Fibroblast of lung (primary cell): ENCODE measurements around the gene AIFM3. TPM values are rescaled to one million over a fixed set of nuclear protein-coding genes. Genes with fewer than 3 reads are reported as not detected.

ENCODE experiments used
- DNase-seq, 2 donors: peaks; one replicate each; pipeline versions ENCODE4 v3.0.0 to v3.0.0-alpha.2; 2010; ENCODE audit warnings: low read depth in 2 of 2
- H2AFZ ChIP-seq: 2 replicates; pipeline ENCODE4 v1.5.1; 2012; ENCODE audit warnings: low read length, control low read depth, inconsistent platforms
- H3K27ac ChIP-seq: 2 replicates; pipeline ENCODE4 v1.5.1; 2011; ENCODE audit warnings: low read length, control low read depth; ENCODE audit not compliant: insufficient read depth
- H3K27me3 ChIP-seq: 2 replicates; pipeline ENCODE4 v1.5.1; 2011; ENCODE audit warnings: mild to moderate bottlenecking, low read length; ENCODE audit not compliant: control insufficient read depth, insufficient read depth
- H3K36me3 ChIP-seq: 2 replicates; pipeline ENCODE4 v1.5.1; 2011; ENCODE audit warnings: low read length; ENCODE audit not compliant: control insufficient read depth, insufficient read depth
- H3K4me1 ChIP-seq: 2 replicates; pipeline ENCODE4 v1.5.1; 2011; ENCODE audit warnings: low read length; ENCODE audit not compliant: control insufficient read depth, insufficient read depth; ENCODE audit errors: extremely low read depth
- H3K4me2 ChIP-seq: 2 replicates; pipeline ENCODE4 v1.5.1; 2011; ENCODE audit warnings: low read length, control low read depth; ENCODE audit not compliant: insufficient read depth; ENCODE audit errors: extremely low read depth
- H3K4me3 ChIP-seq, 4 experiments: fragments of 200-600 bp in 1 of 4; sonication (generic) in 1 of 4; replicated peaks in 1 of 4; 2 replicates each; pipeline ENCODE4 v1.5.1; 2011 to 2016; ENCODE audit warnings: low read length in 4 of 4, low read depth in 3 of 4, mild to moderate bottlenecking in 3 of 4, control low read depth in 2 of 4, inconsistent platforms in 1 of 4, mixed read lengths in 1 of 4; ENCODE audit not compliant: insufficient read depth in 1 of 4; ENCODE audit errors: control extremely low read depth in 1 of 4
- H3K79me2 ChIP-seq: 2 replicates; pipeline ENCODE4 v1.5.1; 2012; ENCODE audit warnings: mild to moderate bottlenecking, low read length, inconsistent platforms; ENCODE audit not compliant: control insufficient read depth, insufficient read depth
- H3K9ac ChIP-seq: 2 replicates; pipeline ENCODE4 v1.5.1; 2011; ENCODE audit warnings: mild to moderate bottlenecking, low read length, control low read depth; ENCODE audit not compliant: insufficient read depth
- H3K9me3 ChIP-seq: 2 replicates; pipeline ENCODE4 v1.5.1; 2012; ENCODE audit warnings: low read depth, low read length; ENCODE audit not compliant: control insufficient read depth, insufficient read depth
- H4K20me1 ChIP-seq: 2 replicates; pipeline ENCODE4 v1.5.1; 2011; ENCODE audit warnings: low read length; ENCODE audit not compliant: control insufficient read depth, insufficient read depth; ENCODE audit errors: extremely low read depth
- EZH2 ChIP-seq: IDR thresholded peaks from 2 replicates; pipeline ENCODE4 v1.5.1; 2012; ENCODE audit warnings: low read length, control low read depth, mild to moderate bottlenecking; ENCODE audit errors: missing control alignments
- polyA plus RNA-seq, 2 donors: library from polyadenylated mRNA; depleted of rRNA in 1 of 2; stranded (reverse) in 1 of 2; unstranded in 1 of 2; fragments of >200 nt; gene quantifications; 2 replicates each; pipeline ENCODE4 v1.2.1, GENCODE V29; 2011 to 2012; ENCODE audit warnings: missing spikeins in 1 of 2
- total RNA-seq: library from RNA; depleted of rRNA; stranded (reverse); fragments of >200 nt; gene quantifications from 2 replicates; pipeline ENCODE4 v1.2.1, GENCODE V29; 2014
- TF ChIP-seq, protein P1 (sequence below), 2 donors: IDR thresholded peaks in 1 of 2; conservative IDR thresholded peaks in 1 of 2; 1 replicate in 1 of 2; 2 replicates in 1 of 2; pipeline ENCODE4 v1.5.1; 2011 to 2012; ENCODE audit warnings: low read length in 2 of 2, control low read depth in 1 of 2, inconsistent platforms in 1 of 2, low read depth in 1 of 2, mild to moderate bottlenecking in 1 of 2

Gene AIFM3
- total and polyA plus RNA-seq, 2 donors (not counting 1 experiment from before 2014, with no cell fraction given) = 0.15 to 2.0 TPM

DNA sequence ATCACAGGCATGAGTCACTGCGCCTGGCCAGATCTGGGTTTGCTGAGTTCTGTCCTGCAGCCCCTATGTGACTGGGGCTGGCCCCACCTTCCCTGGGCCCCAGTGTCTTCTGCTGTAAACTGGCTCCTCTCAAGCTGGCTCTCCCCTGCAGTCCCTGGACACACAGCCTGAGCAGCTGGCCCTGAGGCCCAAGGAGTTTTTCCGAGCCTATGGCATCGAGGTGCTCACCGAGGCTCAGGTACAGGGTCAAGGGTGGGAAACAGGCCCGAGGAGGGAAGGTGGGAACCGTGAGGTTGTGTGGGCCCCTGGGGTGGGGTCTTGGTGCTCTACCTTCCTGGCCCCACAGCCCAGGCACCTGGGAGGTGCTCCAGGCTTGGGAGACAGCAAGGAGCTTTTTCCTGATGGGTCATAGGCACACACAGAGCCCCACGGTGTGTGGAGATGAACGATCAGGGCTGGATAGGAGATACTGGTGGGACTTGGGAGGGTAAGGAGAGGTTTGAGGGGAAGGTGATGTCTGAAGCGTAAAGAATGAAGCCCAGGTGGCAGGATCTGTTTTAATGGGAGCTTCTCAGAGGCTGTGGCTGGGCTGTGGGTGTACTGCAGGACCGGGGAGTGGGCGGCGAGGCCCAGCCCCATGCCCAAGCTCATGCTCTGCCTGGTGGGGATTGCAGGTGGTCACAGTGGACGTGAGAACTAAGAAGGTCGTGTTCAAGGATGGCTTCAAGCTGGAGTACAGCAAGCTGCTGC, 8.7 kb downstream of the AIFM3 start:
- Histone ChIP-seq H3K4me3 (no peak overlapping the region), H3K27ac (no peak overlapping the region), H3K9ac (no peak overlapping the region), H3K79me2 (no peaks in the 10 kb centered on the region), H2AFZ (no peak overlapping the region), H3K27me3 (no peaks in the 10 kb centered on the region), H3K9me3 (peaks cover 2% of the 10 kb centered on the region), H3K4me2 (no peak overlapping the region), H4K20me1 (no peaks in the 10 kb centered on the region), H3K36me3 (no peaks in the 10 kb centered on the region), H3K4me1 (no peaks in the 10 kb centered on the region)
- TF ChIP-seq EZH2 = no peak
- TF ChIP-seq, protein P1, sequence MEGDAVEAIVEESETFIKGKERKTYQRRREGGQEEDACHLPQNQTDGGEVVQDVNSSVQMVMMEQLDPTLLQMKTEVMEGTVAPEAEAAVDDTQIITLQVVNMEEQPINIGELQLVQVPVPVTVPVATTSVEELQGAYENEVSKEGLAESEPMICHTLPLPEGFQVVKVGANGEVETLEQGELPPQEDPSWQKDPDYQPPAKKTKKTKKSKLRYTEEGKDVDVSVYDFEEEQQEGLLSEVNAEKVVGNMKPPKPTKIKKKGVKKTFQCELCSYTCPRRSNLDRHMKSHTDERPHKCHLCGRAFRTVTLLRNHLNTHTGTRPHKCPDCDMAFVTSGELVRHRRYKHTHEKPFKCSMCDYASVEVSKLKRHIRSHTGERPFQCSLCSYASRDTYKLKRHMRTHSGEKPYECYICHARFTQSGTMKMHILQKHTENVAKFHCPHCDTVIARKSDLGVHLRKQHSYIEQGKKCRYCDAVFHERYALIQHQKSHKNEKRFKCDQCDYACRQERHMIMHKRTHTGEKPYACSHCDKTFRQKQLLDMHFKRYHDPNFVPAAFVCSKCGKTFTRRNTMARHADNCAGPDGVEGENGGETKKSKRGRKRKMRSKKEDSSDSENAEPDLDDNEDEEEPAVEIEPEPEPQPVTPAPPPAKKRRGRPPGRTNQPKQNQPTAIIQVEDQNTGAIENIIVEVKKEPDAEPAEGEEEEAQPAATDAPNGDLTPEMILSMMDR (conservative IDR thresholded peaks at IDR 0.05 in 1 of 2, IDR thresholded peaks at IDR 0.05 in 1 of 2; ENCODE audit: low read depth in 1 of 2, low read length in 2 of 2) = no peak
- no peak for DNase-seq

DNA sequence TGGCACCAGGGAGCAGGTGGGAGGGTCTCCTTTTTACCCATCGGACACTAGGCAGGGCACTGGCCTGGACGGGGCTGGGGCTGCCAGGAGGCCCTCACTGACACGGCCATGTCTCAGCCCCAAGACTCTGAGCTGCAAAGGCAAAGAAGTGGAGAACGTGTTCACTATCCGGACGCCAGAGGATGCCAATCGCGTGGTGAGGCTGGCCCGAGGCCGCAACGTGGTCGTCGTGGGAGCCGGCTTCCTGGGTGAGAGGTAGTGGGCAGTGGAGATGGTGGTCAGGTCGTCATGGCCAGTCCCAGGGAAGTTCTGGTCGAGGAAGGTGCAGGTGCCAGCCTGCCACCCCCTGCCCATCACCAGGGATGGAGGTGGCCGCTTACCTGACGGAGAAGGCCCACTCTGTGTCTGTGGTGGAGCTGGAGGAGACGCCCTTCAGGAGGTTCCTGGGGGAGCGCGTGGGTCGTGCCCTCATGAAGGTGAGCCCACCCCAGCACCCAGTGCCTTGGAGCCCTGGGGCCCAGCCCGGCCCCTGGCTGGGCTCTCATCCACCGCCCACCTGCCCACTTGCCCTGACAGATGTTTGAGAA, 9.3 kb downstream of the AIFM3 start:
- no peaks in the 10 kb centered on the region for H4K20me1 ChIP-seq
- no peak for TF ChIP-seq EZH2
- TF ChIP-seq, protein P1 (conservative IDR thresholded peaks at IDR 0.05 in 1 of 2, IDR thresholded peaks at IDR 0.05 in 1 of 2; ENCODE audit: low read depth in 1 of 2, low read length in 2 of 2) = no peak
- H3K4me1 ChIP-seq = peaks cover 4% of the 10 kb centered on the region
- H3K4me2 ChIP-seq = no peak overlapping the region
- H3K27ac ChIP-seq = no peak overlapping the region
- no peak for DNase-seq
- H3K79me2 ChIP-seq = no peaks in the 10 kb centered on the region
- no peaks in the 10 kb centered on the region for H3K27me3 ChIP-seq
- no peak overlapping the region for H3K4me3 ChIP-seq
- H3K9ac ChIP-seq = no peak overlapping the region
- no peak overlapping the region for H2AFZ ChIP-seq
- H3K36me3 ChIP-seq = no peaks in the 10 kb centered on the region
- H3K9me3 ChIP-seq = peaks cover 2% of the 10 kb centered on the region

DNA sequence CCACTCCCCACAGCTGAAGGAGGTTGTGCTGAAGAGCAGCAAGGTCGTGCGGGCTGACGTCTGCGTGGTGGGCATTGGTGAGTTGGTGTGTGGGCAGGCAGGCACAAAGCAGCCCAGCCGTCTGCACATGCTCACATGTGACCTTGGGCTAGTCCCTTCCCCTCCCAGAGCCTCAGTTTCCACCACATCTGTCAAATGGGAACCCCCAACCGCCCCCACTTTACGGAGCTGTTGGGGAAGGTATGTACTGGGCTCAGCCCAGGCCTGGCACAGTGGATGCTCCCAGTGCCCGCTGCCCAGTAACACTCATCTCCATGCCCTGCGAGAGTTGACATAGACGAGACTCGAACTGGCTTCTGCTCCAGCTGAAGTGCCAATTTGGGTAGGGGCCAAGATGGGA, 10.0 kb downstream of the AIFM3 start:
- H3K4me3 ChIP-seq = no peak overlapping the region
- H3K4me2 ChIP-seq = no peak overlapping the region
- TF ChIP-seq, protein P1 (conservative IDR thresholded peaks at IDR 0.05 in 1 of 2, IDR thresholded peaks at IDR 0.05 in 1 of 2; ENCODE audit: low read depth in 1 of 2, low read length in 2 of 2) = no peak
- TF ChIP-seq EZH2 = no peak
- no peak overlapping the region for H3K9ac ChIP-seq
- H3K27me3 ChIP-seq = no peaks in the 10 kb centered on the region
- DNase-seq = no peak
- H3K27ac ChIP-seq = no peak overlapping the region
- no peaks in the 10 kb centered on the region for H3K36me3 ChIP-seq
- no peaks in the 10 kb centered on the region for H4K20me1 ChIP-seq
- H2AFZ ChIP-seq = no peak overlapping the region
- H3K4me1 ChIP-seq = peaks cover 6% of the 10 kb centered on the region
- H3K79me2 ChIP-seq = no peaks in the 10 kb centered on the region
- peaks cover 2% of the 10 kb centered on the region for H3K9me3 ChIP-seq
